Right kidney (tissue), 9 donors: ENCODE results near the gene RAET1G.
"Not testable (repeated sequence)": the region's sequence is repeated elsewhere in the genome, so short reads cannot be mapped to it uniquely, and the experiment has no call there.

Experiments
- DNase-seq: peaks from one replicate; pipeline ENCODE4 v3.0.0-alpha.2; 2016
- long read RNA-seq, 8 donors: transcript quantifications; one replicate each; lab custom pipeline, GENCODE V29; 2026

Gene RAET1G
- long read RNA-seq, donor 1: 0 reads
- long read RNA-seq, donor 2: 0 reads
- long read RNA-seq, donor 3: 0 reads
- long read RNA-seq, donor 4: 0 reads
- long read RNA-seq, donor 5: 0 reads
- long read RNA-seq, donor 6: 0 reads
- long read RNA-seq, donor 7: 0 reads
- long read RNA-seq, donor 8: 0 reads

- DNase-seq: peak; percentile 79
These were observed at the start of gene RAET1G for GRCh38 chr6:149922642-149923326. Gene RAET1G (minus strand): TSS chr6:149923121. CDS start chr6:149923010, 111 bp downstream.

GRCh38 chr6:149969635-149970034 is 46.7 kb upstream of the RAET1G start:
- no peak for DNase-seq

- not testable (repeated sequence) for DNase-seq
These were observed 46.0 kb upstream of the RAET1G start for GRCh38 chr6:149968909-149969308.

GRCh38 chr6:149967999-149968398 is 45.1 kb upstream of the RAET1G start:
- DNase-seq: not testable (repeated sequence)

- DNase-seq: no peak
These were observed 44.7 kb upstream of the RAET1G start for GRCh38 chr6:149967591-149967990.

GRCh38 chr6:149966319-149966718 is 43.4 kb upstream of the RAET1G start:
- not testable (repeated sequence) for DNase-seq

GRCh38 chr6:149965194-149966020 is 42.5 kb upstream of the RAET1G start:
- peak; percentile 57 for DNase-seq

- DNase-seq: peak; percentile 80
These were observed 41.6 kb upstream of the RAET1G start for GRCh38 chr6:149964308-149965193.

- DNase-seq: peak; percentile 85
These were observed 40.8 kb upstream of the RAET1G start, which contains the start of gene ULBP1 for GRCh38 chr6:149963462-149964307. Gene ULBP1 (plus strand): TSS chr6:149963943. CDS start chr6:149964050, 107 bp downstream.

GRCh38 chr6:149963212-149963461 is 40.2 kb upstream of the RAET1G start:
- no peak for DNase-seq

GRCh38 chr6:149962461-149963211 is 39.7 kb upstream of the RAET1G start:
- DNase-seq: no peak

- DNase-seq: no peak
These were observed 39.0 kb upstream of the RAET1G start for GRCh38 chr6:149961728-149962425.

GRCh38 chr6:149960488-149960887 is 37.6 kb upstream of the RAET1G start:
- DNase-seq: no peak

- not testable (repeated sequence) for DNase-seq
These were observed 36.9 kb upstream of the RAET1G start for GRCh38 chr6:149959806-149960205.

- not testable (repeated sequence) for DNase-seq
These were observed 35.2 kb upstream of the RAET1G start for GRCh38 chr6:149958124-149958523.

- DNase-seq: not testable (repeated sequence)
These were observed 32.9 kb upstream of the RAET1G start for GRCh38 chr6:149955654-149956317.

- DNase-seq: not testable (repeated sequence)
These were observed 32.2 kb upstream of the RAET1G start for GRCh38 chr6:149954984-149955653.

- DNase-seq: not testable (repeated sequence)
These were observed 31.5 kb upstream of the RAET1G start for GRCh38 chr6:149954328-149954983.
